Measurements from ENCODE around the gene SCLY. TPM values are rescaled to one million over a fixed set of nuclear protein-coding genes. Genes with fewer than 3 reads are reported as not detected.
"Not testable (repeated sequence)": the region's sequence is repeated elsewhere in the genome, so short reads cannot be mapped to it uniquely, and the experiment has no call there.

SCLY gene
- total and polyA plus RNA-seq, 9 donors = 5.3 to 11.6 (median 9.6) TPM

- WGBS (ENCODE audit: insufficient coverage) = 26% methylated on average over 11 of the region's 19 CpGs
- DNase-seq = peak; percentile 43
- Histone ChIP-seq H3K4me1 (ENCODE audit: control insufficient read depth, insufficient read depth, low read length) (peaks cover 22% of the 10 kb centered on the region), H3K9me3 (replicated peaks; ENCODE audit: control insufficient read depth, low read depth, low read length) (no peaks in the 10 kb centered on the region), H3K36me3 (ENCODE audit: control insufficient read depth, insufficient read depth, low read length) (no peaks in the 10 kb centered on the region), H3K4me3 (ENCODE audit: low read length) (no peak overlapping the region), H3K27ac (ENCODE audit: low read length) (no peak overlapping the region), H3K27me3 (ENCODE audit: control insufficient read depth, insufficient read depth, low read length) (no peaks in the 10 kb centered on the region)
These were observed 47.8 kb downstream of the SCLY start for GRCh38 chr2:238108423-238109183.

DNA sequence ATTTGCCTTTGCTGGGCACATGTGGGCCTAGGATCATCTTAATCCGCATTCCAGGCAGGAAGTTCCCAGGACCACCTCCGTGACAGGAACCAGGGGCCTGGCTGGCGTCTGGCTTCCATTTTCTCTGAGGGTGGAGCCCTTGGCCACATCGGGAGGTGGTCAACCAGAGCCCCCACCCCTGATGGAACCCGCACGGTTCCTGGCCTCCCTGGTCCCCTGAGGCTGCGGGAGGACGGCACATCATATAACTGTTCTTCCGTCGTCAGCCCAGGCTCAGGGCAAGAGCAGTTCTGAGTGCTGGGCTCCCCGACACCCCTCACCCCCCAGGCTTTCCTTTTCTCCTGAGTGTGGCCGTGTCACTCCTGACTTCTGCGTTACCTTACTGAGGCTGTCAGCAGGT, 52.8 kb downstream of the SCLY start:
- no peak overlapping the region for H3K27ac ChIP-seq (ENCODE audit: low read length)
- H3K4me3 ChIP-seq (ENCODE audit: low read length) = no peak overlapping the region
- WGBS (ENCODE audit: insufficient coverage) = 62% methylated on average over 13 of the region's 13 CpGs
- no peak for DNase-seq
- no peaks in the 10 kb centered on the region for H3K36me3 ChIP-seq (ENCODE audit: control insufficient read depth, insufficient read depth, low read length)
- peaks cover 9% of the 10 kb centered on the region for H3K4me1 ChIP-seq (ENCODE audit: control insufficient read depth, insufficient read depth, low read length)
- H3K9me3 ChIP-seq (replicated peaks; ENCODE audit: control insufficient read depth, low read depth, low read length) = no peaks in the 10 kb centered on the region
- H3K27me3 ChIP-seq (ENCODE audit: control insufficient read depth, insufficient read depth, low read length) = no peaks in the 10 kb centered on the region

- Histone ChIP-seq H3K27ac (ENCODE audit: low read length) (no peak overlapping the region), H3K4me1 (ENCODE audit: control insufficient read depth, insufficient read depth, low read length) (peaks cover under 1% of the 10 kb centered on the region), H3K4me3 (ENCODE audit: low read length) (no peak overlapping the region), H3K36me3 (ENCODE audit: control insufficient read depth, insufficient read depth, low read length) (no peaks in the 10 kb centered on the region), H3K27me3 (ENCODE audit: control insufficient read depth, insufficient read depth, low read length) (no peaks in the 10 kb centered on the region), H3K9me3 (replicated peaks; ENCODE audit: control insufficient read depth, low read depth, low read length) (no peaks in the 10 kb centered on the region)
- WGBS (ENCODE audit: insufficient coverage) = 67% methylated on average over 12 of the region's 16 CpGs
- DNase-seq = no peak
These were observed 53.6 kb downstream of the SCLY start for GRCh38 chr2:238114331-238114841.

DNA sequence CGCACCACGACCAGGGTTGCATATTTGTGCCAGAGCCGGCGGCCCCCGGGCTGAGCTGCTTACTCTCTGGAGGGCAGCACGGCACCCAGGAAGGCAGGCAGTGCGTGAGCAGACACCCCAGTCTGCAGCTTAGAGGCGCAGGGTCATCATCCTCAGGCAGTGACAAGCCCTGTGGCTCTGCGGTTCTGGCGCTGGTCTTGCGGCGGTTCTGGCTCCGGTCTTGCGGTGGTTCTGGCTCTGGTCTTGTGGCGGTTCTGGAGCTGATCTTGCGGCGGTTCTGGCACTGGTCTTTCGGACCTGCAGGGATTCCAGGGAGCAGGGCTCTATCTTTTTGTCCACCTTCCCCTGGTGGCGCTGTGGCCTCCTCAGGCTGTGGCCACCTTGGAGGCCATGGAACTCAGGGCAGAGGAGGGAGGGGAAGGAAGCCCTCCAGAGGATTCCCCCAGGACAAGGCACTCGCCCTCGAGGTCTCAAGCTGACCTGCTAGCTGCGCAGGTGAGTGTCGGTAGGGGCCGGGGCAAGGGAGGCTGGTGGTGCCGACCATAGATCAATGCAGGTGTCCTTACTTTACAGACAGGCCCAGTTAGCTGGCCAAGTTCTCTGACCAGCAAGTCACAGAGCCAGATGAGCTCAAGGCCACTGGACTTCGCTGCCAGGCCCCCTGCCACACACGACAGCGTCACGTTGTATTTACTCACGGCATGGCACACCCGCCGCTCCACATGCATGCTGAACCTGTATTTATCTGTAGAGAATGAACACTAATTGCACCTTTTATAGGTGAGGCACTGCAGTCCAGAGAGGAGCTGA, 54.3 kb downstream of the SCLY start:
- no peak overlapping the region for H3K27ac ChIP-seq (ENCODE audit: low read length)
- no peak overlapping the region for H3K4me3 ChIP-seq (ENCODE audit: low read length)
- no peaks in the 10 kb centered on the region for H3K36me3 ChIP-seq (ENCODE audit: control insufficient read depth, insufficient read depth, low read length)
- no peak for DNase-seq
- WGBS (ENCODE audit: insufficient coverage) = 83% methylated on average over 25 of the region's 32 CpGs
- peaks cover 5% of the 10 kb centered on the region for H3K27me3 ChIP-seq (ENCODE audit: control insufficient read depth, insufficient read depth, low read length)
- peaks cover 5% of the 10 kb centered on the region for H3K4me1 ChIP-seq (ENCODE audit: control insufficient read depth, insufficient read depth, low read length)
- no peaks in the 10 kb centered on the region for H3K9me3 ChIP-seq (replicated peaks; ENCODE audit: control insufficient read depth, low read depth, low read length)

GRCh38 chr2:238115709-238116108, 54.9 kb downstream of the SCLY start:
- WGBS (ENCODE audit: insufficient coverage) = 91% methylated on average over 5 of the region's 12 CpGs

DNA sequence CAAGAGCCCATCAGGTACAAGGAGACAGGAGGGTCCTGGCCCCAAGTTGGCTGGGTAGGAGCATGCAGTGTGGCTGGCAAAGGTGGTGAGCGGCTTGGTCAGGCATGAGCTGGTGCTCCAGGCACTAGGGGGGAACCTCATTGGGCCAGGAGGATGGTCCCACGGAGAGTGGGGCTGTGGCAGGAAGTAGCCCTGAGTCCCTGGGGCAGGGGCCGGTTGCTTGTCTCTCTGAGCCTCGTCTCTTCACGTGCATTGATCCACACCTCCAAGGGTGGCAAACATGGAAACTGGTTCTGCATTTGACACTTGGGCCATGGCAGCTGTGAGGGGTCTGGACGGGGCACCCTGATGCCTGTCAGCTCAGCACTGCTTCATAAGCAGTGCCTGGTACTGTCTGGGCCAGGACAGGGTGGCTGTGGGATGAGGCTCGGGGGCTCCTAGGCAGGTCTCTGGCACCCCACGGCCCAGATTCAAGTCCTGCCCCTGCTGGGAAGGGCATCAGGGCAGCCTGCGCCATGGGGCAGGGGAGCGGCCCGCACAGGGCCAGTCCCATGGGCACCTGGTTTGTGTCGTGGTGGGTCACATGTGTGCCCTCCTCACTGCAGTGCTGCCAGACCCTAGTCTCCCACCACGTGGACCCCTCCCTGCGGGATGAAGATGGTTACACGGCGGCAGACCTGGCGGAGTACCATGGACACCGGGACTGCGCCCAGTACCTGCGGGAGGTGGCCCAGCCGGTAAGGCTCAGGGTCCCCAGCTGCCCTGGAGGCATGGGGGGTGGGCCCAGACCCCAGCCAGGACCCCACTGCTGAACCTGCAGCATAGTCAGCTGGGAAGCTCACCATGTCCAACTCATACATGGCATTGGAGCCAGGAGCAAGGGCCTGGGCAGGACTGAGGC, 55.7 kb downstream of the SCLY start:
- Histone ChIP-seq H3K4me1 (ENCODE audit: control insufficient read depth, insufficient read depth, low read length) (peaks cover 14% of the 10 kb centered on the region), H3K36me3 (ENCODE audit: control insufficient read depth, insufficient read depth, low read length) (no peaks in the 10 kb centered on the region), H3K4me3 (ENCODE audit: low read length) (no peak overlapping the region), H3K9me3 (replicated peaks; ENCODE audit: control insufficient read depth, low read depth, low read length) (no peaks in the 10 kb centered on the region), H3K27ac (ENCODE audit: low read length) (no peak overlapping the region), H3K27me3 (ENCODE audit: control insufficient read depth, insufficient read depth, low read length) (peaks cover 5% of the 10 kb centered on the region)
- 85% methylated on average over 21 of the region's 21 CpGs for WGBS (ENCODE audit: insufficient coverage)
- DNase-seq = no peak

More at GRCh38 chr2:238115709-238116108, 54.9 kb downstream of the SCLY start:
- H3K4me3 ChIP-seq (ENCODE audit: low read length); H3K27me3 ChIP-seq (ENCODE audit: control insufficient read depth, insufficient read depth, low read length); H3K36me3 ChIP-seq (ENCODE audit: control insufficient read depth, insufficient read depth, low read length); H3K27ac ChIP-seq (ENCODE audit: low read length); H3K9me3 ChIP-seq (replicated peaks; ENCODE audit: control insufficient read depth, low read depth, low read length); DNase-seq: not testable (repeated sequence)
- H3K4me1 ChIP-seq (ENCODE audit: control insufficient read depth, insufficient read depth, low read length) = peaks cover 12% of the 10 kb centered on the region

DNA sequence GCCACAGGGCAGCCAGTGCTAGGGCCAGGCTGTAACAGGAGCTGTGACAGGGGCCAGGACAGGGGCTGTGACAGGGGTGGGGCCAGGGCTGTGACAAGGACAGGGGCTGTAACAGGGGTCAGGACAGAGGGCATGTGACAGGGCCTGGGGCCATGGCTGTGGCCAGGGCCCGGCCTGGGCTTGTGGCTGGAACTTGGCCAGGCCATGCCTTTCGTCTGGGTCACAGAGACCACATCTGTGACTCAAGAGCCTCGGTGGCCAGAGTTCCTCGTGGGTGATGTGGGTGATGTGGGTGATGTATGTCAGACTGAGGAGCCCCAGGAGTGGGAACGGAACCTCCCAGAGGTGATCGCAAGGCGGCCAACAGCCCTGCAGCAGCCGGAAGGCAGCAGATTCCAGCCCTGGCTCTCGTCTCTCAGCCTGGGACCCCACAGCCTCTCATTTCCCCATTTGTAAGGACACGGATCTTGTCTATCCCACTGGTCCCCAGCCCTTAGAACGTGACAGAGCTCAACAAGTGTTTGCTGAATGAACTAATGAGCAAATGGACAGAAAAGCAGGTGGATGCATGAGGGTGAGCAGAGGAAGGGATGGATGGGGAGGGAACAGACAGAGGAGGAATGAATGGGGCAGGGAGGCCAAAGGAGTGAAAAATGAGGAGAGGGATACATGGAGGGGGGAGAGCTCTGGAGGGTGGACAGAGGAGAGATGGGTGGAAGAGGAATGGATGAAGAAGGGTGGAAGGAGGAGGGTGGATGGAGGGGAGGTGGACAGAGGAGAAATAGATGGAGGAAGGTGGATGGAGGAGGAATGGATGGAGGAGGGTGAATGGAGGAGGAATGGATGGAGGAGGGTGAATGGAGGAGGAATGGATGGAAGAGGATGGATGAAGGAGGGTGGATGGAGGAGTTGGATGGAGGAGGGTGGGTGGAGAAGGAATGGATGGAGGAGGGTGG, 56.7 kb downstream of the SCLY start:
- Histone ChIP-seq H3K27me3 (ENCODE audit: control insufficient read depth, insufficient read depth, low read length) (peaks cover 5% of the 10 kb centered on the region), H3K27ac (ENCODE audit: low read length) (no peak overlapping the region), H3K4me3 (ENCODE audit: low read length) (no peak overlapping the region), H3K36me3 (ENCODE audit: control insufficient read depth, insufficient read depth, low read length) (no peaks in the 10 kb centered on the region), H3K9me3 (replicated peaks; ENCODE audit: control insufficient read depth, low read depth, low read length) (no peaks in the 10 kb centered on the region), H3K4me1 (ENCODE audit: control insufficient read depth, insufficient read depth, low read length) (peaks cover 14% of the 10 kb centered on the region)
- no peak for DNase-seq
- 71% methylated on average over 10 of the region's 11 CpGs for WGBS (ENCODE audit: insufficient coverage)

DNA sequence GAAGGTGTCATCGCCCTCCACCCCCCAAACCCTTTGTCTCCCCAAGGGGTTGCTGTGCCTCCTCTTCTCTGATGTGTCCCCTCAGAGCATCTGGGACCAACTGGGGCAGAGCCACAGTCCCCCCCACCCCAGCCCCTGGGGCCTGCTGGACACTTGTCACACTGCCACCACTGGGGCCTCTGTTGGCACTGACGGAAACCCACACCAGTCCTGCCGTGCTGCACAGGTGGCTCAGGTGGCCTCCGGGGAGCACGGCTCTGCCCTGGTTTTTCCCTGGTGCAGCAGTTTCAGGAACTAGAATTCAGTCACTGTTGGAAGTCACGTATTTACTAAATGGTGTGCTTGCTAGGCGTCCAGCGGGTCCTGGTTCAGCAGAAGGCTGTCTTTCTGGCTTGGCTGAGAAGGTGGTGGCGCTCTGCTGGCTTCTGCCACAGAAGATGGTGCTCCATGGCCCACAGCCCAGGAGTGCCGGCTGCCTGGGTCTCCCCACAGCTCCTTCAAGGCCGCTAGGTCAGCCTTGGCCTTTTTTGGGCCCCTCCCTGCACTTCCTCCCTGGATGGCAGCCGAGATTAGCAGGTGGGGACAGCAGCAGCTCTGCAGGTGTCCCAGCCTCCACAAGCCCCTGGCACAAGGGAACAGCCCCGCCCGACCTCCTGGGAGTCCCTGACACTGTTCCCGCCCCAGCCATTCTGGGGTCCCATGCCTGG, 59.1 kb downstream of the SCLY start:
- H3K4me1 ChIP-seq (ENCODE audit: control insufficient read depth, insufficient read depth, low read length) = peaks cover 26% of the 10 kb centered on the region
- H3K36me3 ChIP-seq (ENCODE audit: control insufficient read depth, insufficient read depth, low read length) = no peaks in the 10 kb centered on the region
- DNase-seq = no peak
- H3K4me3 ChIP-seq (ENCODE audit: low read length) = no peak overlapping the region
- peaks cover 5% of the 10 kb centered on the region for H3K27me3 ChIP-seq (ENCODE audit: control insufficient read depth, insufficient read depth, low read length)
- WGBS (ENCODE audit: insufficient coverage) = 51% methylated on average over 14 of the region's 15 CpGs
- H3K27ac ChIP-seq (ENCODE audit: low read length) = no peak overlapping the region
- no peaks in the 10 kb centered on the region for H3K9me3 ChIP-seq (replicated peaks; ENCODE audit: control insufficient read depth, low read depth, low read length)
